GM06990 (cell line): ENCODE data around the gene PPM1M.
A peak's percentile ranks its signal among the peaks of the same experiment; 100 is the strongest.

Experiments
- DNase-seq: peaks from one replicate; pipeline ENCODE4 v3.0.0-alpha.2; 2011; ENCODE audit not compliant: insufficient read length; ENCODE audit errors: extremely low read depth
- H3K27me3 ChIP-seq: replicated peaks from 2 replicates; pipeline ENCODE4 v1.6.0; 2011; ENCODE audit warnings: low read length; ENCODE audit not compliant: control insufficient read depth, insufficient read depth
- H3K36me3 ChIP-seq: 2 replicates; pipeline ENCODE4 v1.5.1; 2011; ENCODE audit warnings: low read length; ENCODE audit not compliant: control insufficient read depth, insufficient read depth
- H3K4me3 ChIP-seq: replicated peaks from 2 replicates; pipeline ENCODE4 v1.5.1; 2011; ENCODE audit warnings: low read depth, mild to moderate bottlenecking, control low read depth, low read length
- CTCF ChIP-seq: IDR thresholded peaks from 2 replicates; pipeline ENCODE4 v1.5.1; 2011; ENCODE audit warnings: low read length, control low read depth, mild to moderate bottlenecking, inconsistent platforms; ENCODE audit not compliant: insufficient read depth, poor library complexity, severe bottlenecking

PPM1M gene

GRCh38 chr3:52246728-52247408 lies 1.3 kb downstream of the PPM1M start:
- DNase-seq = no peak

GRCh38 chr3:52247409-52248164 lies 2.0 kb downstream of the PPM1M start:
- Histone ChIP-seq H3K4me3 (no peak overlapping the region), H3K27me3 (no peaks in the 10 kb centered on the region), H3K36me3 (peaks cover 15% of the 10 kb centered on the region)
- no peak for DNase-seq
- no peak for TF ChIP-seq CTCF

More at GRCh38 chr3:52246728-52247408, 1.3 kb downstream of the PPM1M start:
- Histone ChIP-seq H3K4me3 (peak overlapping the region; percentile 76), H3K27me3 (no peaks in the 10 kb centered on the region), H3K36me3 (peaks cover 15% of the 10 kb centered on the region)
- no peak for TF ChIP-seq CTCF

- no peak for DNase-seq
- Histone ChIP-seq H3K27me3 (no peaks in the 10 kb centered on the region), H3K4me3 (no peak overlapping the region), H3K36me3 (peaks cover 15% of the 10 kb centered on the region)
- TF ChIP-seq CTCF = no peak
These were observed 2.6 kb downstream of the PPM1M start for GRCh38 chr3:52248165-52248541.

- TF ChIP-seq CTCF = no peak
These were observed 3.4 kb downstream of the PPM1M start for GRCh38 chr3:52248816-52249547.

GRCh38 chr3:52249683-52250082 lies 4.1 kb downstream of the PPM1M start:
- no peak for TF ChIP-seq CTCF
- DNase-seq = no peak
- peaks cover 20% of the 10 kb centered on the region for H3K36me3 ChIP-seq
- no peak overlapping the region for H3K4me3 ChIP-seq
- no peaks in the 10 kb centered on the region for H3K27me3 ChIP-seq

More at GRCh38 chr3:52248816-52249547, 3.4 kb downstream of the PPM1M start:
- Histone ChIP-seq H3K4me3 (no peak overlapping the region), H3K27me3 (no peaks in the 10 kb centered on the region), H3K36me3 (peaks cover 20% of the 10 kb centered on the region)
- no peak for DNase-seq
